Neural cell (in vitro differentiated cells): ENCODE data around the gene SLC5A8. TPM values are rescaled to one million over a fixed set of nuclear protein-coding genes. Genes with fewer than 3 reads are reported as not detected.

Experiments
- H2AFZ ChIP-seq: fragments of 200-600, 300-800 bp; sonication (generic), shearing (Covaris generic); 2 replicates; pipeline ENCODE4 v1.6.0; 2014; ENCODE audit warnings: low read depth, mild to moderate bottlenecking, antibody characterized with exemption, low read length, moderate library complexity
- H3F3A ChIP-seq: fragments of 200-600 bp; shearing (Covaris generic); 2 replicates; pipeline ENCODE4 v1.6.1; 2016; ENCODE audit warnings: mild to moderate bottlenecking, moderate library complexity, mixed read lengths, antibody characterized with exemption, low read length; ENCODE audit not compliant: insufficient read depth, poor library complexity, severe bottlenecking
- H3K27ac ChIP-seq: fragments of 200-600, 300-800 bp; sonication (generic), shearing (Covaris generic); 2 replicates; pipeline ENCODE4 v1.5.1; 2014; ENCODE audit warnings: mild to moderate bottlenecking, low read length, moderate library complexity
- H3K27me3 ChIP-seq: fragments of 300-800, 200-600 bp; sonication (generic), shearing (Covaris generic); 2 replicates; pipeline ENCODE4 v1.6.0; 2014; ENCODE audit warnings: mild to moderate bottlenecking, low read depth, low read length, moderate library complexity; ENCODE audit not compliant: insufficient read depth
- H3K36me3 ChIP-seq: fragments of 300-800, 200-600 bp; sonication (generic), shearing (Covaris generic); 2 replicates; pipeline ENCODE4 v1.5.1; 2014; ENCODE audit warnings: mild to moderate bottlenecking, antibody characterized with exemption, low read length, moderate library complexity; ENCODE audit not compliant: insufficient read depth
- H3K4me2 ChIP-seq: fragments of 300-800, 200-600 bp; sonication (generic), shearing (Covaris generic); 2 replicates; pipeline ENCODE4 v1.6.0; 2014; ENCODE audit warnings: mild to moderate bottlenecking, low read length
- H3K4me3 ChIP-seq: fragments of 300-800, 200-600 bp; sonication (generic), shearing (Covaris generic); 2 replicates; pipeline ENCODE4 v1.5.1; 2014; ENCODE audit warnings: mild to moderate bottlenecking, low read length, moderate library complexity
- H3K79me2 ChIP-seq: fragments of 200-600 bp; shearing (Covaris generic); replicated peaks from 2 replicates; pipeline ENCODE4 v1.6.0; 2014; ENCODE audit warnings: mild to moderate bottlenecking, low read length, moderate library complexity; ENCODE audit not compliant: insufficient read depth
- H3K9ac ChIP-seq: fragments of 300-800, 200-600 bp; sonication (generic), shearing (Covaris generic); 2 replicates; pipeline ENCODE4 v1.6.1; 2016; ENCODE audit warnings: mild to moderate bottlenecking, low read length, mixed read lengths
- H3K9me2 ChIP-seq: fragments of 200-600 bp; shearing (Covaris generic); 2 replicates; pipeline ENCODE4 v1.6.1; 2016; ENCODE audit warnings: mild to moderate bottlenecking, low read length, mixed read lengths; ENCODE audit not compliant: insufficient read depth
- H3K9me3 ChIP-seq: fragments of 200-600, 300-800 bp; sonication (generic), shearing (Covaris generic); 2 replicates; pipeline ENCODE4 v1.6.1; 2016; ENCODE audit warnings: mild to moderate bottlenecking, mixed run types, low read length, moderate library complexity, mixed read lengths
- H4K20me1 ChIP-seq: fragments of 200-600 bp; shearing (Covaris generic); 2 replicates; pipeline ENCODE4 v1.6.1; 2016; ENCODE audit warnings: mild to moderate bottlenecking, mixed run types; ENCODE audit not compliant: insufficient read depth
- EP300 ChIP-seq: fragments of 450-650 bp; conservative IDR thresholded peaks from 2 replicates; pipeline ENCODE4 v1.6.1; 2014; ENCODE audit warnings: antibody characterized with exemption, mild to moderate bottlenecking, moderate library complexity; ENCODE audit not compliant: poor library complexity, severe bottlenecking
- EZH2 ChIP-seq: fragments of 200-600, 300-800 bp; shearing (Covaris generic), sonication (generic); IDR thresholded peaks from 2 replicates; pipeline ENCODE4 v1.6.1; 2014; ENCODE audit warnings: antibody characterized with exemption, low read length, borderline replicate concordance, mild to moderate bottlenecking; ENCODE audit not compliant: insufficient read depth, poor library complexity, severe bottlenecking
- MXI1 ChIP-seq: fragments of 450-650 bp; conservative IDR thresholded peaks from 2 replicates; pipeline ENCODE4 v1.6.1; 2014; ENCODE audit warnings: antibody characterized with exemption, mild to moderate bottlenecking; ENCODE audit not compliant: poor library complexity, severe bottlenecking
- POLR2AphosphoS5 ChIP-seq: IDR thresholded peaks from 2 replicates; pipeline ENCODE4 v1.6.1; 2012
- RAD21 ChIP-seq: fragments of 450-650 bp; conservative IDR thresholded peaks from 2 replicates; pipeline ENCODE4 v1.6.1; 2014; ENCODE audit warnings: antibody characterized with exemption, mild to moderate bottlenecking, moderate library complexity
- SMC3 ChIP-seq: fragments of 450-650 bp; conservative IDR thresholded peaks from 2 replicates; pipeline ENCODE4 v1.6.1; 2014; ENCODE audit warnings: antibody characterized with exemption, mild to moderate bottlenecking, moderate library complexity; ENCODE audit not compliant: poor library complexity
- TAF1 ChIP-seq: IDR thresholded peaks from 2 replicates; pipeline ENCODE4 v1.6.1; 2012; ENCODE audit warnings: low read depth
- polyA plus RNA-seq: library from polyadenylated mRNA; depleted of rRNA; stranded (reverse); fragments of >200 nt; gene quantifications from 2 replicates; pipeline ENCODE4 v1.2.3, GENCODE V29; 2014
- TF ChIP-seq, protein P1 (sequence below): IDR thresholded peaks from 2 replicates; pipeline ENCODE4 v1.6.1; 2012; ENCODE audit warnings: borderline replicate concordance
- TF ChIP-seq, protein P2 (sequence below): fragments of 450-650 bp; IDR thresholded peaks from 2 replicates; pipeline ENCODE4 v1.5.1; 2014; ENCODE audit warnings: antibody characterized with exemption, mild to moderate bottlenecking, moderate library complexity; ENCODE audit not compliant: poor library complexity, severe bottlenecking

Gene SLC5A8
- polyA plus RNA-seq, 1 donor from 2014 or later, result 0.12 TPM

- Histone ChIP-seq H3K4me2 (no peak overlapping the region), H3K27ac (no peak overlapping the region), H2AFZ (no peak overlapping the region), H3K9me3 (no peaks in the 10 kb centered on the region), H3K27me3 (no peaks in the 10 kb centered on the region), H3K4me3 (no peak overlapping the region), H3K9me2 (no peaks in the 10 kb centered on the region), H4K20me1 (no peaks in the 10 kb centered on the region), H3K9ac (no peak overlapping the region), H3K79me2 (no peaks in the 10 kb centered on the region), H3K36me3 (no peaks in the 10 kb centered on the region), H3F3A (no peaks in the 10 kb centered on the region)
- TF ChIP-seq MXI1 (no peak), TAF1 (no peak), POLR2AphosphoS5 (no peak), RAD21 (no peak), EP300 (no peak), SMC3 (no peak), EZH2 (no peak)
- TF ChIP-seq, protein P1, sequence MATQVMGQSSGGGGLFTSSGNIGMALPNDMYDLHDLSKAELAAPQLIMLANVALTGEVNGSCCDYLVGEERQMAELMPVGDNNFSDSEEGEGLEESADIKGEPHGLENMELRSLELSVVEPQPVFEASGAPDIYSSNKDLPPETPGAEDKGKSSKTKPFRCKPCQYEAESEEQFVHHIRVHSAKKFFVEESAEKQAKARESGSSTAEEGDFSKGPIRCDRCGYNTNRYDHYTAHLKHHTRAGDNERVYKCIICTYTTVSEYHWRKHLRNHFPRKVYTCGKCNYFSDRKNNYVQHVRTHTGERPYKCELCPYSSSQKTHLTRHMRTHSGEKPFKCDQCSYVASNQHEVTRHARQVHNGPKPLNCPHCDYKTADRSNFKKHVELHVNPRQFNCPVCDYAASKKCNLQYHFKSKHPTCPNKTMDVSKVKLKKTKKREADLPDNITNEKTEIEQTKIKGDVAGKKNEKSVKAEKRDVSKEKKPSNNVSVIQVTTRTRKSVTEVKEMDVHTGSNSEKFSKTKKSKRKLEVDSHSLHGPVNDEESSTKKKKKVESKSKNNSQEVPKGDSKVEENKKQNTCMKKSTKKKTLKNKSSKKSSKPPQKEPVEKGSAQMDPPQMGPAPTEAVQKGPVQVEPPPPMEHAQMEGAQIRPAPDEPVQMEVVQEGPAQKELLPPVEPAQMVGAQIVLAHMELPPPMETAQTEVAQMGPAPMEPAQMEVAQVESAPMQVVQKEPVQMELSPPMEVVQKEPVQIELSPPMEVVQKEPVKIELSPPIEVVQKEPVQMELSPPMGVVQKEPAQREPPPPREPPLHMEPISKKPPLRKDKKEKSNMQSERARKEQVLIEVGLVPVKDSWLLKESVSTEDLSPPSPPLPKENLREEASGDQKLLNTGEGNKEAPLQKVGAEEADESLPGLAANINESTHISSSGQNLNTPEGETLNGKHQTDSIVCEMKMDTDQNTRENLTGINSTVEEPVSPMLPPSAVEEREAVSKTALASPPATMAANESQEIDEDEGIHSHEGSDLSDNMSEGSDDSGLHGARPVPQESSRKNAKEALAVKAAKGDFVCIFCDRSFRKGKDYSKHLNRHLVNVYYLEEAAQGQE, result no peak
- TF ChIP-seq, protein P2, sequence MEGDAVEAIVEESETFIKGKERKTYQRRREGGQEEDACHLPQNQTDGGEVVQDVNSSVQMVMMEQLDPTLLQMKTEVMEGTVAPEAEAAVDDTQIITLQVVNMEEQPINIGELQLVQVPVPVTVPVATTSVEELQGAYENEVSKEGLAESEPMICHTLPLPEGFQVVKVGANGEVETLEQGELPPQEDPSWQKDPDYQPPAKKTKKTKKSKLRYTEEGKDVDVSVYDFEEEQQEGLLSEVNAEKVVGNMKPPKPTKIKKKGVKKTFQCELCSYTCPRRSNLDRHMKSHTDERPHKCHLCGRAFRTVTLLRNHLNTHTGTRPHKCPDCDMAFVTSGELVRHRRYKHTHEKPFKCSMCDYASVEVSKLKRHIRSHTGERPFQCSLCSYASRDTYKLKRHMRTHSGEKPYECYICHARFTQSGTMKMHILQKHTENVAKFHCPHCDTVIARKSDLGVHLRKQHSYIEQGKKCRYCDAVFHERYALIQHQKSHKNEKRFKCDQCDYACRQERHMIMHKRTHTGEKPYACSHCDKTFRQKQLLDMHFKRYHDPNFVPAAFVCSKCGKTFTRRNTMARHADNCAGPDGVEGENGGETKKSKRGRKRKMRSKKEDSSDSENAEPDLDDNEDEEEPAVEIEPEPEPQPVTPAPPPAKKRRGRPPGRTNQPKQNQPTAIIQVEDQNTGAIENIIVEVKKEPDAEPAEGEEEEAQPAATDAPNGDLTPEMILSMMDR, result no peak
Measured at GRCh38 chr12:101173197-101173749, 36.8 kb downstream of the SLC5A8 start.

DNA sequence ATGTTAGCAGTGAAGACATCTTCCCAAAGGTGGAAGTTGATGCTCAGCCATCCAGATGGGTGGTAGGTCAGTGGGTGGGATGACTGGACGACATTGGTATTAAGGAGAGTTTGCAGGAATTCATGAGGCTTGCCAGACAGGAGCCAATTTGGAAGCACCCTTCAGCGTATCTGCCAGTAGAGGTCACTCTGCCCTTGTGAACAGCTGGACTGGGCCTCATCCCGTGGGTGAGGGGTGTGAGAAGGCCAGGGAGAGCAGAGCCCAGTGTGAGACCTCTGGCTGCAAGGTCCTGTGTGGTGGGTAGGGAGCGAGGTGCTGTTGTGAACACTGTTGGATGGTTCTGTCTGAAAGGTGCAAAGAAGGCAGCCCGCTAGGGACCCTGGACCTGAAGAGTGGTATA is 37.7 kb downstream of the SLC5A8 start:
- Histone ChIP-seq H3K27ac (no peak overlapping the region), H3K4me3 (no peak overlapping the region), H4K20me1 (no peaks in the 10 kb centered on the region), H3F3A (no peaks in the 10 kb centered on the region), H3K9me3 (no peaks in the 10 kb centered on the region), H3K36me3 (no peaks in the 10 kb centered on the region), H2AFZ (no peak overlapping the region), H3K4me2 (no peak overlapping the region), H3K9ac (no peak overlapping the region), H3K9me2 (no peaks in the 10 kb centered on the region), H3K27me3 (no peaks in the 10 kb centered on the region), H3K79me2 (no peaks in the 10 kb centered on the region)
- TF ChIP-seq, protein P1, result no peak
- TF ChIP-seq, protein P2, result no peak
- TF ChIP-seq SMC3, result no peak
- no peak for TF ChIP-seq POLR2AphosphoS5
- no peak for TF ChIP-seq EZH2
- TF ChIP-seq RAD21, result no peak
- no peak for TF ChIP-seq EP300
- TF ChIP-seq MXI1, result no peak
- TF ChIP-seq TAF1, result no peak
